Measurements from ENCODE around the gene SLC18A2.

DNA sequence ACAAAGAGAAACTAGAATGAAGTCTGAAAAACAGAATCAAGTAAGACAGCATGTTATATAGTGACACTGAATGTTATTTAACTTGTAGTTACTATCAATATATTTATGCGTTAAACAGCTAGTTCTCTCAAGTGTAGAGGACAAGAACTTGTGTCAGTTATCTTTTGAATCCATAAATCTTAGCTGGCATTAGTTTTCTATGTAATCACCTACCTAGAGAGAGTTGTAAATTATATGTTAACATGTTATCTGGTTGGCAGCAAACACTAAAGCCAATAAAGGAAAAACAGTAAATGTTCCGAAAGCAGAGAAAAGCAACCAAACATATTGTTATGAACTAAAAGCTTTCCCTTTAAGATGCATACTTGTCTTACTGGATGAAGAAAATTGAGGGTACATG lies 36.8 kb downstream of the SLC18A2 start:
- TF ChIP-seq, protein P1, sequence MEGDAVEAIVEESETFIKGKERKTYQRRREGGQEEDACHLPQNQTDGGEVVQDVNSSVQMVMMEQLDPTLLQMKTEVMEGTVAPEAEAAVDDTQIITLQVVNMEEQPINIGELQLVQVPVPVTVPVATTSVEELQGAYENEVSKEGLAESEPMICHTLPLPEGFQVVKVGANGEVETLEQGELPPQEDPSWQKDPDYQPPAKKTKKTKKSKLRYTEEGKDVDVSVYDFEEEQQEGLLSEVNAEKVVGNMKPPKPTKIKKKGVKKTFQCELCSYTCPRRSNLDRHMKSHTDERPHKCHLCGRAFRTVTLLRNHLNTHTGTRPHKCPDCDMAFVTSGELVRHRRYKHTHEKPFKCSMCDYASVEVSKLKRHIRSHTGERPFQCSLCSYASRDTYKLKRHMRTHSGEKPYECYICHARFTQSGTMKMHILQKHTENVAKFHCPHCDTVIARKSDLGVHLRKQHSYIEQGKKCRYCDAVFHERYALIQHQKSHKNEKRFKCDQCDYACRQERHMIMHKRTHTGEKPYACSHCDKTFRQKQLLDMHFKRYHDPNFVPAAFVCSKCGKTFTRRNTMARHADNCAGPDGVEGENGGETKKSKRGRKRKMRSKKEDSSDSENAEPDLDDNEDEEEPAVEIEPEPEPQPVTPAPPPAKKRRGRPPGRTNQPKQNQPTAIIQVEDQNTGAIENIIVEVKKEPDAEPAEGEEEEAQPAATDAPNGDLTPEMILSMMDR (IDR thresholded peaks at IDR 0.05): no peak
- TF ChIP-seq POLR2AphosphoS5 (IDR thresholded peaks at IDR 0.05) (no peak), POLR2A (IDR thresholded peaks at IDR 0.05) (no peak)

Data from prostate gland (tissue), 2 donors.